HG02798 (cell line): ENCODE results near the gene DISP3.

ENCODE experiments used
- ATAC-seq: cut with Tn5 transposase; IDR thresholded peaks from one replicate; pipeline ENCODE4 v1.9.1; 2021; ENCODE audit warnings: mild to moderate bottlenecking; ENCODE audit not compliant: unreplicated experiment, poor library complexity

The DISP3 gene

GRCh38 chr1:11455967-11456570 is 22.9 kb upstream of the DISP3 start:
- no peak for ATAC-seq

DNA sequence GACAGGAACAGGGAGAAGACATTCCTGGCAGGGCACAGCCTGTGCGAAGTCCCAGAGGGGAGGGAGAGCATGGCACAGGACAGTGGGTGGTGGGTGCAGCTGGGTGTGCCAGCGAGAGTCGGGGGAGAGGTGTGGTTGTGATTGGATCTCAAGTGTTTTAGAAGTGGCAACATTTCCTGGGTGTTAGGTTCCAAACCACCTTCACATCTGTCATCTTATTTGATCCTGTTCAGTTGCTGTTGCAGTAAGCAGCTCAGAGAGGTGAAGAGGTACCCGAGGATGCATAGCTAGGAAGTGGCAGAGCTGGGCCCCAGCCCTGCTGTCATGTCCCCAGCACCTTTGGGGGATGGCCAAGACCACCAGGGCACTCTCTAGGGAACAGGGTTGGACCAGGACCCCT is 22.0 kb upstream of the DISP3 start:
- no peak for ATAC-seq

DNA sequence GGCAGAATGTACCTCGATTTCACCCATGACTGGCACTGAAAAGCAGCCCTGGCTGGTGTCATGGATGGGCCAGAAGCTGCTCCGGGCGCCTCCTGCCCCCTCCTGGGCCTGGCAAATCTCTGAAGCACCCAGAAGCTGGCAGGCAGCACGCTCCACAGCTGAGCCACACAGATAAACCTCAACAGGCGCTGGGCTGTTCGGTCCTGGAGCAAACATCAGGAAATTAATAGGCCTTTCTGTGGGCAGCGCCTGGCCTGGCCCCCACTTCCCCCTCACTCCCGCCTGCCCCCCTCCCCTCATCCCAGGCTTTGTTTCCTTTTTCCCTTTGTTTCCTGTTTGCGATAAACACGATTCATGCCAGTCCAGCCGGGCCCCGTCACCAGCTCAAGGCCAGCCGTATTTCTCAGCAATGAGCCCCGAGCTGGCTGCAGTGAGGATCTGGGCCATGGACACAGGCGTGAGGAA is 20.1 kb upstream of the DISP3 start:
- ATAC-seq, result no peak

DNA sequence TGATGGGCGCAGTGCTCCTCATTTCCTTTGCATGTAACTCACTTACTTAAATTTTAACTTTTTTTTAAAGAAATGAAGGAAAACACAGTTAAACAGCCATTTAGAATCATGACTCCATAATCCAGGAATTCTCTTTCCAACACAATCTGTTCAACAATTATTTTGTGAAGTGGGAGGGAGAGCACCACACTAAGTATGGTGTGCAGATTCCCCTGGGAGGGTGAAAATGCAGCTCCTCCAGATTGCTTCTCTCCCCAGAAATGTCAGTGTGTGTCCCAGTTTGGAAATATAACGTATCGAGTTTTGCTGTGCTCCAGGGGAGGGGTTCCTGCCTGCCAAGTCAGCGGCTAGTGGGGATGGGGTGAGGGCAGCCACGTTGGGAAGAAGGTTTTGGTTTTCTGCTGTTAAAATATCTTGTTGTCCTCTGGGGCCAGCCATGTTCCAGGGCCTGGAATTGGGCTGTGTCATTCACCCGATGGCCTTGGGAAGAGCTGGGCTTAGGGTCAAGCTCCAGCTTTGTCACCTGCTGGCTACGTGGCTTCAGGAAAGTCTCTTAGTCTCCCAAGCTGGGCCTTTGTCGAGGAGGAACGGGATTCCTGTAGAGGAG is 17.3 kb upstream of the DISP3 start:
- no peak for ATAC-seq

DNA sequence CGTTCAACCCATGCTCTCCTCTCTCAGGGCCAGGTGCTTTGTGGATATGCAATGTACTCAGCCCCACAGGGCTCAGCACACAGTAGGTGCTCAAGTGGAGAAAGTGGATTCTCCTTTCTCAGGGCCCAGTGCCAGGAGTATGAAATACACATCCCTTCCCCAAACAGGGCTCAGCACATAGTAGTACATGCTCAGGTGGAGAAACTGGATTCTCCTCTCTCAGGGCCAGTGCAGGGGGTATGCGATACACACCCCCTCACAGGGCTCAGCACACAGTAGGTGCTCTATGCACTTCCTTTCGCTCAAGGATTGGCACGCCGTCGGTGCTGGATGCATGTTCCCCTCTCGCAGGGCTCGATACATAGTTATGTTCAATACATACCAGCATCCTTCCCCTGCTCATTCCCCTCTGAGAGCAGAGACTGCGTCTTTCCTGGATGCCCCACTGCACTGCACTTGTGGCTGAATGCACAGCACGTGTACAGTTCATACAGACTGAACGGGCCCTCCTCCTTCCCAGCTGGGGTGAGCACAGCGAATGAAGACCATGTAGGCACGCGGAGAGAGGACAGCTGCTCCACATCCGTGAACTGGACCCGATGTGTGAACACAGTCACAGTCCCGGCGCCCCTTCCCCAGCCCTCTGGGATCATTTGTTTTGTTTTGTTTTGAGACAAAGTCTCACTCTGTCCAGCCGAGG is 16.6 kb upstream of the DISP3 start:
- ATAC-seq, result no peak

GRCh38 chr1:11463177-11463576 is 15.8 kb upstream of the DISP3 start:
- no peak for ATAC-seq

- ATAC-seq, result no peak
Measured at GRCh38 chr1:11465307-11465706, 13.6 kb upstream of the DISP3 start.

- ATAC-seq, result no peak
Measured at GRCh38 chr1:11466416-11466815, 12.5 kb upstream of the DISP3 start.

DNA sequence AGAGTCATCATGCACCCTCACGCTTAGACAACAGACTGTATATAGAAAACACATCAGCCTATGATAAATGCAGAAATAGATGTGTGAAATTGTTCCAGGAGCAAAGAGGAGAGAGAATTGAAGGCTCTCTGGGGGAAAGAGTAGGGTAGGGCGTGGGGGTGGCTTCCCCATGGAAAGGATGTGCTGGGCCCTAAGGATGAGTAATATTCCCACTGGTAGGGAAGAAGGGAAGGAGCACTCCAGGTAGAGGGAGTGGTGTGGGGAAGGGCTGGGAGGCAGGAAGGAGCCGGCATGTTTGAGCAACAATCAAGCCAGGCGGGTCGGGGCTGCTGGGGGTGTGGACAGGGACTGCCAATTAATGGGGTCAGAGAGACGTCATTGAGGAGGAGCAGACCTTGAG is 10.1 kb upstream of the DISP3 start:
- no peak for ATAC-seq

GRCh38 chr1:11470912-11471311 is 8.0 kb upstream of the DISP3 start:
- no peak for ATAC-seq

DNA sequence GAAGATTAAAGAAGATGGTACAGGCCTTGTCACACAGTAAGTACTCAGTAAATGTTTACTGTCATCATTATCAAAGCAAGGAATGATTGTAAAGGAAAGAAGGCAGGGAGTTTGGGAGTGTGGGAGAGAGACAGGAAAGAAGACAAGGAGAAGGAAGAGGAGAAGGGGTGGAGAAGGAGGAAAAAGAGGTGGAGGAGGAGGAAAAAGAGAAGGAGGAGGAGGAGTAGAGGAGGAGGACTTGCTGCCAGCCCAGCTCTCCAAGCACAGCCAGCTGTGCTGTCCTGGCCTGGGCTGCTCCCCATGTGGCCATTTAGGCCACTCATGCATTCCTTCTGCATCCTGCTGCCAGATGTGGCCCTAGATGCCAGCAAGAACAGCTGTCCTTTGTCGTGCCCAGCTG is 7.5 kb upstream of the DISP3 start:
- no peak for ATAC-seq

DNA sequence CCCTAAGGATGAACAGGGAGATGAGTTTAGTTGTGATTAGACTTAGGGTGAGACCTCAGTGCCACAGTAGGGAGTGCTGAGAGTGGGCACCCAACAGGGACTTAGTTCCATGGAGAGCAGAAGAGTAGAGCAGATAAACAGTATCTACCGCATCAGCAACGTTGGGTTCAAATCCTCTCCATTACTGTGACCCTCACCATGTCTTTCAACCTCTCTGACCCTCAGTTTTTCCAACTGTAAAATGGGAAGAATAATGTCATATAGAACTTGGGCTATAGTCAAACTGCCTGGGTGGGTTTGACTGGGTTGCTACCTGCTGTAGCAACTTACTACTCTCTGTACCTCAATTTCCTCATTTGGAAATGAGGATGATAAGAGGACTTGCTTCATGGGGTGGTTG is 6.7 kb upstream of the DISP3 start:
- no peak for ATAC-seq

- ATAC-seq, result no peak
Measured at GRCh38 chr1:11472741-11473140, 6.2 kb upstream of the DISP3 start.

DNA sequence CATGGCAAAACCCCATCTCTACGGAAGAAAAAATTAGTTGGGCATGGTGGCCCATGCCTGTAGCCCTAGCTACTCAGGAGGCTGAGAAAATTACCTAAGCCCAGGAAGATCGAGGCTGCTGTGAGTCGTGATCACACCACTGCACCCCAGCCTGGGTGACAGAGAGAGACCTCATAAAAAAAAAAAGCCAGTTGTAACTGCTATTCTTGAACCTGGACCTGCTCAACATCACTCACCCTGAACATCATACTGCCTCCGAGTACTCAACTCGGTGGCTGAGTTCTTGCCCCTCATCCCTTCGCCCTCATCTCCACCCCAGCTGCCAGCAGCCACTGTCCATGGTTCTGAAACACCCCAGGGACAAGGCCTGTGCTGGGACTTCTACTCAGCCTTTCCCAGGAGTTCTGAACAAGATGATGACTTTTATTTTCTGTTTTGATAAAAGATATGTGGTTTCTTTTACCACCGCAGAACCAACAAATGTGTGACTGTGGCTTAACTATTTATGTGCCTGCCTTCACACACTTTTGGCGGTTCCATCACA is 5.4 kb upstream of the DISP3 start:
- no peak for ATAC-seq

- no peak for ATAC-seq
Measured at GRCh38 chr1:11474826-11475225, 4.1 kb upstream of the DISP3 start.

GRCh38 chr1:11475748-11476147 is 3.2 kb upstream of the DISP3 start:
- ATAC-seq, result no peak

- no peak for ATAC-seq
Measured at GRCh38 chr1:11479375-11479979, 522 bp downstream of the DISP3 start.

DNA sequence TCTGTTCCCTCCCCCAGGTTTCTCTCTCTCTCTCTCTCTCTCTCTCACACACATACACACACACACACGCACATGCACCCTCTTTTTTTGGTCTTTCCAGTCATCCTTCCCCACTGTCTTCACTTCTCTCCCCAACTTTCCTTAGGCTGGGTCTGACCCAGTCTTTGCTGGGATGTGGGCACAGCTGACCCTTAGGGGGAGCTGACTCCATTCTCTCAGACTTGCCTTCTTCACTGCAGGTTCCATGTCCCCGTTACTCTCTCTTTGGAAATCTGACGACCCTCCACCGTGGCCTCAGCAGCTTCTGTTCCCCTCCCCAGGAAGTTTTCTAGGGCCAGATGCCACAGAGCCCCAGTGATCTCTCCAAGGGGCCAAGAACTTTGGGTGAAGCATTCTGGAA is 2.1 kb downstream of the DISP3 start:
- ATAC-seq, result no peak

GRCh38 chr1:11482198-11482597 is 3.2 kb downstream of the DISP3 start:
- ATAC-seq, result no peak

- ATAC-seq, result no peak
Measured at GRCh38 chr1:11482701-11483479, 3.9 kb downstream of the DISP3 start.
